ENCODE measurements around the gene MLIP.

GRCh38 chr6:54234539-54234938 is 123.3 kb downstream of the MLIP start:
- TF ChIP-seq ZSCAN30 (CRISPR knock-in tag; IDR thresholded peaks at IDR 0.05) (no peak), TCF12 (IDR thresholded peaks at IDR 0.05) (no peak), TCF12 (CRISPR knock-in tag; IDR thresholded peaks at IDR 0.05) (no peak), ZBTB39 (CRISPR knock-in tag; IDR thresholded peaks at IDR 0.05) (no peak)
- TF ChIP-seq, protein P1, sequence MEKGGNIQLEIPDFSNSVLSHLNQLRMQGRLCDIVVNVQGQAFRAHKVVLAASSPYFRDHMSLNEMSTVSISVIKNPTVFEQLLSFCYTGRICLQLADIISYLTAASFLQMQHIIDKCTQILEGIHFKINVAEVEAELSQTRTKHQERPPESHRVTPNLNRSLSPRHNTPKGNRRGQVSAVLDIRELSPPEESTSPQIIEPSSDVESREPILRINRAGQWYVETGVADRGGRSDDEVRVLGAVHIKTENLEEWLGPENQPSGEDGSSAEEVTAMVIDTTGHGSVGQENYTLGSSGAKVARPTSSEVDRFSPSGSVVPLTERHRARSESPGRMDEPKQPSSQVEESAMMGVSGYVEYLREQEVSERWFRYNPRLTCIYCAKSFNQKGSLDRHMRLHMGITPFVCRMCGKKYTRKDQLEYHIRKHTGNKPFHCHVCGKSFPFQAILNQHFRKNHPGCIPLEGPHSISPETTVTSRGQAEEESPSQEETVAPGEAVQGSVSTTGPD (CRISPR knock-in tag; IDR thresholded peaks at IDR 0.05), result no peak
